CD4-positive, CD25-positive, alpha-beta regulatory T cell (primary cell): ENCODE measurements around the gene TLE3. TPM values are rescaled to one million over a fixed set of nuclear protein-coding genes. Genes with fewer than 3 reads are reported as not detected.
A peak's percentile ranks its signal among the peaks of the same experiment; 100 is the strongest.

Source experiments
- ATAC-seq, 2 donors: fragments of 150-1000 bp; cut with Tn5 transposase; one replicate each; pipeline ENCODE4 v1.10.0; 2021; ENCODE audit warnings: low read depth in 2 of 2, moderate number of reproducible peaks in 2 of 2, moderate library complexity in 1 of 2
- DNase-seq, 3 donors: peaks; one replicate each; pipeline versions ENCODE4 v3.0.0 to v3.0.0-alpha.2; 2012 to 2022; ENCODE audit warnings: mixed read lengths in 1 of 3
- H3K27ac ChIP-seq: one replicate; pipeline ENCODE4 v1.7.0; 2013; ENCODE audit warnings: mild to moderate bottlenecking, low read length; ENCODE audit not compliant: insufficient read depth, poor library complexity, severe bottlenecking
- H3K27me3 ChIP-seq: one replicate; pipeline ENCODE4 v1.7.0; 2013; ENCODE audit warnings: low read length; ENCODE audit not compliant: control insufficient read depth, insufficient read depth
- H3K36me3 ChIP-seq: one replicate; pipeline ENCODE4 v1.7.0; 2013; ENCODE audit warnings: mild to moderate bottlenecking, low read length, moderate library complexity; ENCODE audit not compliant: control insufficient read depth, insufficient read depth
- H3K4me1 ChIP-seq: 2 replicates; pipeline ENCODE4 v1.7.0; 2013; ENCODE audit warnings: mild to moderate bottlenecking, low read length; ENCODE audit not compliant: insufficient read depth, control insufficient read depth, poor library complexity, severe bottlenecking
- H3K4me3 ChIP-seq: one replicate; pipeline ENCODE4 v1.7.0; 2013; ENCODE audit warnings: low read depth, mild to moderate bottlenecking, low read length, moderate library complexity
- H3K9me3 ChIP-seq, 2 experiments: 1 replicate in 1 of 2; 2 replicates in 1 of 2; pipeline ENCODE4 v1.7.0; 2013; ENCODE audit warnings: low read length in 2 of 2, mild to moderate bottlenecking in 1 of 2, moderate library complexity in 1 of 2; ENCODE audit not compliant: control insufficient read depth in 2 of 2
- H3K27ac Mint-ChIP-seq, 3 donors: one replicate each; pipeline ENCODE4 v1.8.0; 2020 to 2022; ENCODE audit warnings: mild to moderate bottlenecking in 3 of 3, mixed read lengths in 3 of 3, moderate library complexity in 2 of 3
- H3K27me3 Mint-ChIP-seq: one replicate; pipeline ENCODE4 v1.8.0; 2022; ENCODE audit warnings: mild to moderate bottlenecking, mixed read lengths
- H3K36me3 Mint-ChIP-seq: one replicate; pipeline ENCODE4 v1.8.0; 2020; ENCODE audit warnings: mixed read lengths
- H3K4me1 Mint-ChIP-seq, 4 donors: one replicate each; pipeline ENCODE4 v1.8.0; 2020 to 2022; ENCODE audit warnings: mixed read lengths in 4 of 4, mild to moderate bottlenecking in 1 of 4
- H3K4me3 Mint-ChIP-seq, 4 donors: one replicate each; pipeline ENCODE4 v1.8.0; 2020 to 2022; ENCODE audit warnings: mild to moderate bottlenecking in 4 of 4, mixed read lengths in 4 of 4, moderate library complexity in 3 of 4
- H3K9me3 Mint-ChIP-seq, 7 donors: one replicate each; pipeline ENCODE4 v1.8.0; 2020 to 2022; ENCODE audit warnings: mixed read lengths in 7 of 7, mild to moderate bottlenecking in 3 of 7, moderate library complexity in 2 of 7
- polyA plus RNA-seq, 4 donors: library from polyadenylated mRNA; unstranded; fragments of 300-500 nt; fragmentation: Illumina TruSeq; gene quantifications; one replicate each; pipeline ENCODE4 v1.2.3, GENCODE V29; 2021
- total RNA-seq: library from RNA; stranded (reverse); gene quantifications from one replicate; pipeline ENCODE4 v1.2.3, GENCODE V29; 2022

TLE3 gene
- total and polyA plus RNA-seq, 5 donors from 2014 or later = 8.4 to 115 (median 12.7) TPM

DNA sequence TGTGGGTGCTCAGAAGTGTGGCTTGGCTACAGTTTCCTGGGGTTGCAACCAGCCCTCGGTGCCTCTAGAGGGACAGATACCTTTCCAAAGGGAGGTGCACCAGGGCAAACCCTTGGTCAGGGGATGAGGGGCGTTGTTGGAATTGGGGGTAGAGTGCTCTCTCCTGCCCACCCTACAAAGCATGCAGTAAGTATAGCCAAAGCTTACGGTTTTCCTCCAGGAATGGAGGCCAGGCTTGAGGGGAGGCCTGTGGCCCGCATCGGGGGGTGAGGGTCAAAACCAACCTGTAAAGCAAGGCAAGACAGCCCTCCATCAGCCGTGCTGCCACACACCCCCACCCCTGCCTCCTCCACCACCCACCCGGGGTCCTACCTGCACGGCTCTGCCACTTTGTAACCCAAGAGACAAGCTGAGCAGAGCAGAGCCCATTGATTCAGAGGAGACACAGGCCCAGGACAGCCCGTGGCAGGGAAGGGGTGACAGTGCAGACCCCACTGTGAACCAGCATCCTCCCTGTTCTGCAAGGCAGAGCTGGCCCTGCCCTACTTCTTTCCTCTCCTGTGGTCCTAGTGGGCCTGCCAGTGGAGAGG, 41.5 kb downstream of the TLE3 start:
- ATAC-seq = no peak
- H3K4me3 Mint-ChIP-seq = no peak overlapping the region
- H3K27me3 Mint-ChIP-seq = no peaks in the 10 kb centered on the region
- H3K27ac Mint-ChIP-seq = no peak overlapping the region
- Histone ChIP-seq H3K9me3 (no peaks in the 10 kb centered on the region), H3K4me1 (no peaks in the 10 kb centered on the region), H3K4me3 (no peak overlapping the region), H3K36me3 (peaks cover 86% of the 10 kb centered on the region), H3K27ac (no peak overlapping the region), H3K27me3 (no peaks in the 10 kb centered on the region)
- peaks cover 50% of the 10 kb centered on the region for H3K36me3 Mint-ChIP-seq
- DNase-seq = no peak
- no peaks in the 10 kb centered on the region for H3K9me3 Mint-ChIP-seq
- H3K4me1 Mint-ChIP-seq = no peaks in the 10 kb centered on the region

DNA sequence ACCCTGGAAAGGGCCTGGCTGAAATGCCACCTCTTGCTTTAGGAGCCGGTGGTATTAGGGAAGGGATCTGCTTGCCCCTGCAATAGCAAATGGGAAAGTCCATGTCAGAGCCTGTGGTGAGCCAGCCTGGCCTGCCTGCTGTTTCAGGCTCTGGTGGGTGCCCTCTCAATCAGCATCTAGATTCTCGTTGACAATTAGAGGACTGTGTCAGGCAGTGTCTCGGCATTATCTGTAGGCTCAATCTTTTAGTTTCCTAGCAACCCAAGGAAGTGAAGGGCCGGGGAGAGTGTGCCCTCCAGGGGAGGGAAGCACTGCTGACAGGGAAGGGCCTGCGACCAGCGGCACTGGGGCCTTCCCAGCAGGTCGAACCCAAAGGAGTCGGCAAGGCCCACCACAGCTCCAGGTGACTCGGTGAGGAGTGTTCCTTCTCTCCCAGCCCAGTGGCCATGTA, 42.1 kb downstream of the TLE3 start:
- Histone ChIP-seq H3K4me3 (no peak overlapping the region), H3K27me3 (no peaks in the 10 kb centered on the region), H3K9me3 (no peaks in the 10 kb centered on the region), H3K4me1 (no peaks in the 10 kb centered on the region), H3K27ac (no peak overlapping the region), H3K36me3 (peaks cover 87% of the 10 kb centered on the region)
- Mint-ChIP-seq H3K36me3 (peaks cover 51% of the 10 kb centered on the region), H3K27ac (no peak overlapping the region), H3K4me1 (no peaks in the 10 kb centered on the region), H3K9me3 (no peaks in the 10 kb centered on the region), H3K4me3 (no peak overlapping the region), H3K27me3 (no peaks in the 10 kb centered on the region)
- no peak for ATAC-seq
- no peak for DNase-seq

DNA sequence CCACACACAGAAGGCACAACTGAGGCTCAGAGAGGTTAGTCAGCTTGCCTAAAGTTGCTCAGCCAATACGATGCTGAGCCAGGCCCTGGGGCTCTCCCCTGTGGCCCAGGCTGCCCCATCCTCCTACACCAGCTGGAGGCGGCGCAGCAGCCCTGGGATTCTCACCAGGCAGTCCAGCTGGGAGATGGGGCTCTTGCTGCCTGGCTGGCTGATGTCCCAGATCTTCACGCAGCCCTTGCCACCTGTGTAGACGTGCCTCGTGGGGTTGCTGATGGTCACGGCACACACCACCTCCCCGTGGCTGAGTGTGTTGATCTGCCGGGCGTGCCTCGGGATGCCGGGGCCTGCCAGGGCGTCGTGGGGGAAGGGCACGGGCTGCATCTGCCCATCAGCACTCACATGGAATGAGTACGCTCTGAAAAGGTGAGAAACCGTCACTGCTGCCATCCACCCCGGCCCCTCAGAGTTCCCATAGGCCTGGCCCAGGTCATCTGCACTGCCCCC, 42.8 kb downstream of the TLE3 start:
- Histone ChIP-seq H3K4me1 (no peaks in the 10 kb centered on the region), H3K4me3 (no peak overlapping the region), H3K9me3 (no peaks in the 10 kb centered on the region), H3K27ac (no peak overlapping the region), H3K36me3 (peaks cover 87% of the 10 kb centered on the region), H3K27me3 (no peaks in the 10 kb centered on the region)
- DNase-seq = no peak
- Mint-ChIP-seq H3K4me1 (no peaks in the 10 kb centered on the region), H3K27ac (no peak overlapping the region), H3K27me3 (no peaks in the 10 kb centered on the region), H3K9me3 (no peaks in the 10 kb centered on the region), H3K36me3 (peaks cover 57% of the 10 kb centered on the region), H3K4me3 (no peak overlapping the region)
- ATAC-seq = no peak

DNA sequence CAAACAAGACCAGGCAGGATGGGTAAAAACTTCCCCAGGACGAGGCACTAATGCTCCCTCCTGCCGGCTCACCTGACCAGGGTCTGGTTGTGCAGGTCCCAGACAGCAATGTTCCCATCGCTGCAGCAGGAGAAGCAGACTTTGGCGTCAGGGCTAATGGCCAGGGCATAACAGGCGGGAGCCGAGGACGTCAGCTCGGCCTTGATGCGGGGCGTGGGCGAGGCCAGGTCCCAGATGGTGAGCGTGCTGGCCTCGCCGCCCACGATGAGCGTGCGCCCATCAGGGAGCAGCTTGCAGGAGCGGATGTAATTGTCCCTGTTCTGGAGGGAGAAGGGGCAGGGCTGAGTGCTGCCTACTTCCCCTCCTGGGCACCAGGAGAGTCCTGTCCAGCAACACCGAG, 43.4 kb downstream of the TLE3 start:
- H3K36me3 Mint-ChIP-seq = peaks cover 58% of the 10 kb centered on the region
- no peaks in the 10 kb centered on the region for H3K4me1 Mint-ChIP-seq

DNA sequence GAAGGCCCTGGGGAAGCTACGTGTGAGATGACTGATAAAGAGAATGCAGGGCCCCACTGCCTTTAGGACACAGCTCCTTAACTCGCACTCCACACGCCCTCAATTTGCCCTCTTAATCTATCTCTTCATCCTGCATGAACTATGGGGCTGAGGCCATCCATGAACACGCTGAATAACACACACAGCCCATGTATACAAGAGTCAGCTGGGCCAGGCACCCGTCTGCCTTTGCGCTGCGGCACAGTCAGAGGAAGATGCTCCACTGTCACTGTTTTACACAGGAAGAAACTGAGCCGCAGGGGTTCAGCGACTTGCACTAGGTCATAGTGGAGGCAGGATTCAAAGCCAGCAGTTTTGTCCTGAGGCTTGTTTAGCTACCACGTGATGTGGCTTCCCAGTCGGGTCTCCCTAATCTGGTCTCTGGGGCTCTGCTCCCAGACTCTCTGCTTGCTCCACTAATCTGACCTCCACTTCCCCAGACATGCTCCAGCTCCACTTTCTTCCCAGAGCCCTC, 43.9 kb downstream of the TLE3 start:
- no peaks in the 10 kb centered on the region for H3K4me1 Mint-ChIP-seq
- H3K27me3 Mint-ChIP-seq = no peaks in the 10 kb centered on the region
- H3K4me3 Mint-ChIP-seq = no peak overlapping the region
- Histone ChIP-seq H3K36me3 (peaks cover 86% of the 10 kb centered on the region), H3K27me3 (no peaks in the 10 kb centered on the region), H3K4me1 (no peaks in the 10 kb centered on the region), H3K9me3 (no peaks in the 10 kb centered on the region), H3K27ac (no peak overlapping the region), H3K4me3 (no peak overlapping the region)
- DNase-seq (no peak), ATAC-seq (no peak)
- H3K9me3 Mint-ChIP-seq = no peaks in the 10 kb centered on the region
- H3K27ac Mint-ChIP-seq = no peak overlapping the region
- peaks cover 58% of the 10 kb centered on the region for H3K36me3 Mint-ChIP-seq

More for the DNA sequence above, 43.4 kb downstream of the TLE3 start:
- Histone ChIP-seq H3K27ac (no peak overlapping the region), H3K4me3 (no peak overlapping the region), H3K27me3 (no peaks in the 10 kb centered on the region), H3K9me3 (no peaks in the 10 kb centered on the region), H3K4me1 (no peaks in the 10 kb centered on the region), H3K36me3 (peaks cover 88% of the 10 kb centered on the region)
- no peak for ATAC-seq
- no peak for DNase-seq
- no peak overlapping the region for H3K4me3 Mint-ChIP-seq
- no peak overlapping the region for H3K27ac Mint-ChIP-seq
- no peaks in the 10 kb centered on the region for H3K9me3 Mint-ChIP-seq
- no peaks in the 10 kb centered on the region for H3K27me3 Mint-ChIP-seq

DNA sequence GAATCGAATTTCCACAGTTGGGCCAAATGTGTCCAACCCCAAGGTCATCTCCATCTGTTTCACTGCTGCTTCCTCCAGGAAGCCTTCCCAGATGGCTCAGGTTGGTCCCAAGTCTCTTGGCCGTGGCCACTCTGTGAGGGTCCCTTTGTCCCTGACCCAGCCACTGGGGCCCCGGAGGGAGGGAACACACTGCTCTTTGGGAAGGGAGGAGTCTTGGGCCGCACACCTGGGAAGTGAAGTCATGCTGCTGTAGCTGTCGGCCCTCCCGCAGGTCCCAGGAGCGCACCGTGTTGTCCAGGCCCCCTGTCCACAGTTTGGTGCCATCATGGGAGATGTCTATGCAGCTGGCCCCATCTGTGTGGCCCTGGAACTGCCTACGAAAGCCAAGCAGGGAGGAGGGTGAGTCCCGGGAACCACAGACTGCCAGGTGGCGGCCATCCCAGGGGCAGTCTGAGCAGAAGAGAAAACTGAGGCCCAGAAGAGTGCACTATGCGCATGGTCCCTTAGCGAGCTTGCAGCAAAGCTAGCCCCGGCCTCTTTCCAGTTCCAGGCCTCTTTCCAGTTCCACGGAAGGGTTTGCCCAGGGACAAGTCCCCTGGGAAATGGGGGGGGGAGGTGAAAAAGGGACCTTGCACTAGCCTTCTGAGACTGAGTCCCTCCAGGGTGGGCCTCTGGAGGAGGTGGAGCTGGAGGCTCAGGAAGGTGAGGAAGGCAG, 44.6 kb downstream of the TLE3 start:
- peaks cover 52% of the 10 kb centered on the region for H3K36me3 Mint-ChIP-seq
- H3K27ac Mint-ChIP-seq = no peak overlapping the region
- H3K4me1 Mint-ChIP-seq = no peaks in the 10 kb centered on the region
- no peaks in the 10 kb centered on the region for H3K9me3 ChIP-seq
- H3K36me3 ChIP-seq = peaks cover 80% of the 10 kb centered on the region
- H3K27ac ChIP-seq = no peak overlapping the region
- H3K4me1 ChIP-seq = no peaks in the 10 kb centered on the region
- H3K4me3 ChIP-seq = no peak overlapping the region
- H3K9me3 Mint-ChIP-seq = no peaks in the 10 kb centered on the region
- H3K27me3 ChIP-seq = no peaks in the 10 kb centered on the region
- H3K27me3 Mint-ChIP-seq = no peaks in the 10 kb centered on the region
- DNase-seq (no peak), ATAC-seq (no peak)
- H3K4me3 Mint-ChIP-seq = no peak overlapping the region

DNA sequence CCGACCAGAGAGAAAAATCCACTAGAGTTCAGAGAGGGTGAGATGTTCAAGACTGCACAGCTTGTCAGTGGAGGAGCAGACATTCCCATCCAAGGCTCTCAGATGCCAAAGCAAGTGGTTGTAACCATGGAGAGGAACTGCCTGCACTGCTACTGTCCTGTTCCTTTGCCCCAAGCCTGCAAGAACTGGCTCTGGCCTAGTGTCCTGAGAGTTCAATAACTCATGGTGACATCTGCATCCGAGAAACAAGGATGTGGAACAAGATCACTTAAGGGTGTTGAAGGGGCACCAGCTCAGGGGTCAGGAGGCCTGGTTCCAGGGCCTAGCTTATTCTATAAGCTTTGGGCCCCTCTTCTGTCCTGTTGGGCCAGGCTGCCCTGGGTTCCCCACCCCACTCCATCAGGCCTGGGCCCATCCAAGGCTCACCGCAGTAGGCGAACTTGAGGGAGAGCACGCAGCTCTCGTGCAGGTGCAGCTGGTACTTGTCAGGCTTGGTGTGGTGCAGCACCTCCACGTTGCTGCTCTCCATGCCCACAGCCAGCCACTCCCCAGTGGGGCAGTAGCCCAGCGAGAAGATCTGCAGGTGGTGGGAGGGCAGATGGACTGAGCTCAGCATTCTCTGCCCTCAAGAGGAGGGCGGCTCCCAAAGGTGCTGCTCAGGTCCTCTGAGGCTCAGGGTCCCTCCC, 45.6 kb downstream of the TLE3 start:
- H3K4me3 Mint-ChIP-seq = no peak overlapping the region
- Histone ChIP-seq H3K9me3 (no peaks in the 10 kb centered on the region), H3K36me3 (peaks cover 71% of the 10 kb centered on the region), H3K27me3 (no peaks in the 10 kb centered on the region), H3K4me3 (no peak overlapping the region), H3K4me1 (no peaks in the 10 kb centered on the region), H3K27ac (no peak overlapping the region)
- no peaks in the 10 kb centered on the region for H3K27me3 Mint-ChIP-seq
- H3K9me3 Mint-ChIP-seq = no peaks in the 10 kb centered on the region
- peak overlapping the region in 1 of 3 donors; percentile 69 for H3K27ac Mint-ChIP-seq
- DNase-seq (no peak), ATAC-seq (no peak)
- H3K4me1 Mint-ChIP-seq = no peaks in the 10 kb centered on the region
- H3K36me3 Mint-ChIP-seq = peaks cover 46% of the 10 kb centered on the region
